ENCODE results near the gene ANKS3. TPM values are rescaled to one million over a fixed set of nuclear protein-coding genes. Genes with fewer than 3 reads are reported as not detected.

Gene ANKS3
- total RNA-seq, 4 donors from 2014 or later: 22.9 to 35.3 (median 25.1) TPM

- peak overlapping the region; percentile 31 to 69 (median 48) for H3K27ac ChIP-seq
- no peaks in the 10 kb centered on the region for H3K9me3 ChIP-seq
- peak overlapping the region in 2 of 3 donors; percentile 64 to 97 for H3K4me3 ChIP-seq (replicated peaks in 1 of 3)
- WGBS, 2 donors: 24 to 34% methylated on average over 20 to 23 of the region's 31 CpGs
- intact Hi-C loops (cut with DNase I): no loop called here
- no peaks in the 10 kb centered on the region for H3K27me3 ChIP-seq
- no peak for DNase-seq
- peaks cover 15 to 22% of the 10 kb centered on the region in 2 donors for H3K4me1 ChIP-seq
- H3K36me3 ChIP-seq: peaks cover 17 to 22% of the 10 kb centered on the region in 2 donors
- no peak for TF ChIP-seq POLR2A (IDR thresholded peaks at IDR 0.05)
- TF ChIP-seq CTCF (IDR thresholded peaks at IDR 0.05): no peak
These were observed 41.4 kb downstream of the ANKS3 start for GRCh38 chr16:4692460-4693295.

DNA sequence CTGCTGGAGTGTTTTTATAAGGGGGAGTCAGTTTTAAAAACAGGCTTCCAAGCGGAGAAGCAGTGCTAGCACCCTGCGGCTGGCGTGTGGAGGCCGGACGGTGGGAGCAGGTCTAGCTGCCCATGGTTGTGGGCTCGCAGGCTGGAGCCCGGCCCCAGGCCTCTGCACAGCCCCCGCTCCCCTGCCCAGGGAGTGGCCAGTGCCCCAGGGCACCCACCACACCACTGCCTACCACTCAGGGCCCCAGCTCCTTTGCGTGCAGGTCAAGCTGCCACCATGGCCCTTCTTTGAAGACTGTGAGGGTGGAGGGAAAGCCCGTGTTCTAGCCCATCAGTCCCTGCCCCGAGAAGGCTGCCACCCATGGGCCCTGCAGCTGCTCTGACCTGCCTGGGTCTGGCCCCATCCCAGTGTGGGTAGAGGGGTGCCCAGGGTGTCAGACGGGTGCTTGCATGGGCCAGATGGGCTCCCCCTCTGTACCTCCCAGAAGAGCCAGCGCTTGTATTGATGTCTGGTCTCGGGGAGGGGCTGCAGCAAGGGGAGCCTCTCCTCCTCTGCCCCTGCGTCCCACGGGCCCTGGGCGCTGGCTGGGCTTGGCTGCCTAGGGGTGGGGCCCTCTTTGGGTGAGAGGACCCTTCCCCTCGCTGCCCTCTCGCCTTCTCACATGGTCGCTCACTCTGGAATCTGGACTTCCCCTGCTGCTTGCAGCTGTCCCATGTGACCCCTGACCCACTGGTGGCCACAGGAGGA, 42.2 kb downstream of the ANKS3 start:
- peaks cover 13 to 17% of the 10 kb centered on the region in 2 donors for H3K36me3 ChIP-seq
- TF ChIP-seq CTCF (IDR thresholded peaks at IDR 0.05) (no peak), POLR2A (IDR thresholded peaks at IDR 0.05) (no peak)

GRCh38 chr16:4690946-4691665, 43.0 kb downstream of the ANKS3 start:
- Histone ChIP-seq H3K36me3 (peaks cover 9 to 21% of the 10 kb centered on the region in 2 donors), H3K27me3 (no peaks in the 10 kb centered on the region), H3K27ac (no peak overlapping the region), H3K4me3 (replicated peaks in 1 of 3) (no peak overlapping the region), H3K9me3 (no peaks in the 10 kb centered on the region), H3K4me1 (peaks cover 15 to 22% of the 10 kb centered on the region in 2 donors)
- intact Hi-C loops (cut with DNase I): no loop called here
- WGBS, 2 donors: 80 to 87% methylated on average over 19 of the region's 19 CpGs
- no peak for DNase-seq
- no peak for TF ChIP-seq POLR2A (IDR thresholded peaks at IDR 0.05)

More for the DNA sequence above, 42.2 kb downstream of the ANKS3 start:
- intact Hi-C loops (cut with DNase I): no loop called here
- H3K27ac ChIP-seq: no peak overlapping the region
- no peaks in the 10 kb centered on the region for H3K27me3 ChIP-seq
- 65 to 80% methylated on average over 6 to 9 of the region's 20 CpGs for WGBS, 2 donors
- no peak for DNase-seq
- H3K4me3 ChIP-seq (replicated peaks in 1 of 3): no peak overlapping the region
- no peaks in the 10 kb centered on the region for H3K9me3 ChIP-seq
- H3K4me1 ChIP-seq: peaks cover 15 to 22% of the 10 kb centered on the region in 2 donors

- Histone ChIP-seq H3K4me1 (peaks cover 15 to 18% of the 10 kb centered on the region in 2 donors), H3K36me3 (peaks cover 11 to 12% of the 10 kb centered on the region in 2 donors), H3K27me3 (no peaks in the 10 kb centered on the region), H3K27ac (no peak overlapping the region), H3K4me3 (replicated peaks in 1 of 3) (no peak overlapping the region), H3K9me3 (no peaks in the 10 kb centered on the region)
- intact Hi-C loops (cut with DNase I): no loop called here
- DNase-seq: no peak
- WGBS, 2 donors: 90 to 94% methylated on average over 24 to 31 of the region's 31 CpGs
- no peak for TF ChIP-seq POLR2A (IDR thresholded peaks at IDR 0.05)
- no peak for TF ChIP-seq CTCF (IDR thresholded peaks at IDR 0.05)
These were observed 44.0 kb downstream of the ANKS3 start for GRCh38 chr16:4689864-4690704.

All from thyroid gland (tissue), 4 donors.